GM18502 (cell line): ENCODE measurements around the gene CNTF.
A peak's percentile ranks its signal among the peaks of the same experiment; 100 is the strongest.
"Not testable (repeated sequence)": the region's sequence is repeated elsewhere in the genome, so short reads cannot be mapped to it uniquely, and the experiment has no call there.

ENCODE experiments used
- ATAC-seq: cut with Tn5 transposase; IDR thresholded peaks from one replicate; pipeline ENCODE4 v1.9.1; 2021; ENCODE audit warnings: mild to moderate bottlenecking; ENCODE audit not compliant: unreplicated experiment, poor library complexity

The CNTF gene, protein sequence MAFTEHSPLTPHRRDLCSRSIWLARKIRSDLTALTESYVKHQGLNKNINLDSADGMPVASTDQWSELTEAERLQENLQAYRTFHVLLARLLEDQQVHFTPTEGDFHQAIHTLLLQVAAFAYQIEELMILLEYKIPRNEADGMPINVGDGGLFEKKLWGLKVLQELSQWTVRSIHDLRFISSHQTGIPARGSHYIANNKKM

DNA sequence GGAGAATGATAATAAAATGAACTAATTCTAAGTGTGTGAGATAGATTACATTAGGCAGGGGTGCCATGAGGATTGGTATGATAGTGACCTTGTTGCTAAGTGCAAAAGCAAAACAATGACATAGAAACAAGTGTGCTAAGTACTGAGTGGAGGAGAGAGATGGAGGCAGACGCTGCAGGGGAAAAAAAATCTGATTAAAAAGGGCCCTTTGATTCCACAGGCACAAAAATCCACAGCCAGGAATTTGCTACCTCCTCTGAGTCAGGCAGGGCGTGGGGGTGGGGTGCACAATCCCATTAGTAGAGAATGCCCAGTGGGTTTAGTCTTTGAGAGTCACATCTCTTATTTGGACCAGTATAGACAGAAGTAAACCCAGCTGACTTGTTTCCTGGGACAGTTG is at the start of gene CNTF:
TSS of gene CNTF (plus strand) at position 322 of the 400 bp plus-strand sequence. CDS start 88 bp downstream, outside the sequence.
- no peak for ATAC-seq

DNA sequence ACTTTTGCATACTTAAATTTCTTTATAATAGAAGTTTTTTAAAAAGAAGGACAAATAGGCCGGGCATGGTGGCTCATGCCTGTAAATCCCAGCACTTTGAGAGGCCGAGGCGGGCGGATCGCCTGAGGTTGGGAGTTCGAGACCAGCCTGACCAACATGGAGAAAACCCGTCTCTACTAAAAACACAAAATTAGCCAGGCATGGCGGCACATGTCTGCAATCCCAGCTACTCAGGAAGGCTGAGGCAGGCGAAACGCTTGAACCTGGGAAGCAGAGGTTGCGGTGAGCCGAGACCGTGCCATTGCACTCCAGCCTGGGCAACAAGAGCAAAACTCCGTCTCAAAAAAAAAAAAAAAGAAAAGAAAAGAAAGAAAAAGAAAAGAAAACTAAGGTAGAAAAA is 49.6 kb upstream of the CNTF start:
- ATAC-seq = not testable (repeated sequence)

DNA sequence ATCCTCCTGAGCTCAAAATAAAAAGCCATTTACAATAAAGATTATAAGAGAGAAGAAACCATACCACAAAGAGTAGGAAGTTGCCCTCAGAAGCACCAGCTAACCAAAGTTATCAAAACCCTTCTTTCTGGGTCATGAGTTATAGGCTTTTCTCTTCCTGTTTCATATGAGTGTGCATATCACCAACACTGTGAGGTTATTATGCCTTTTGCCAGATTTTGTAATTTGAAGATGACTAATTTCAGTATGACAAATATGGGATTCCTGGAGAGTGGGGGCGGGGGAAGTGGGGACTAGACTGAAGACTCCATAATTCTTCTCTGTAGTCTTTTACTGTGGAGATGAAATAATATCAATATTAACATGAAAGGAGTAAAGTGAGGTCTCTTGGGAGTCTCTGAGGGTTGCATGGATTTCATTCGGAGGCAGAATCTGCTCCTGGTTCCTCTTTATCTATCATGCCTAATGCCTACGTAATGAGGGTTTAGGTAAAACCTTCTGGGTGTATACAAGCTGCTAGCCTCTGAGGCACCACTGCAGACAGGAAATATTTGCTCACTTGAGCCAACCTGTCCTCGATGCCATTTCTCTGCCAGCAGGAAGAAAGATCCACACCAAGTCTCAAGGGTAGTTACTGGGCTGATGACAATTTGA is 48.9 kb upstream of the CNTF start:
- peak; percentile 38 for ATAC-seq

DNA sequence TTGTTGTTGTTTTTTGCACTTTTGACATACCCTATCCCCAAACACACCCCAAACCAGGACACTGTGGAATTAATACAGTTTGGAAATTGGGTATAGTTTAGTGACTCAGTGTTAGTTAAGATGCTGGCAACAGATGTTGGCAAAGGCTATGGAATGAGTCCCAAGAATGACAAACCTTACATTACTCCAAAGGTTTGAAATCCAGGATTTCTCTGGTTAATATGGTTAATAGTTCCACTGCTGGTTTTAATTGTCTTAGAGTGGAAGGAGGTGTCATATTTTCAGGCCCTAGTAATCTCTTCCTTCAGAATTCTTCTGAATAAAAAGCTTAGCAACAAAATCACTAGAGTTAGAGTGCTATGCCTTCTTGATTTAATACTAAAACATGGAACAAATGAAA is 47.6 kb upstream of the CNTF start:
- ATAC-seq = no peak

DNA sequence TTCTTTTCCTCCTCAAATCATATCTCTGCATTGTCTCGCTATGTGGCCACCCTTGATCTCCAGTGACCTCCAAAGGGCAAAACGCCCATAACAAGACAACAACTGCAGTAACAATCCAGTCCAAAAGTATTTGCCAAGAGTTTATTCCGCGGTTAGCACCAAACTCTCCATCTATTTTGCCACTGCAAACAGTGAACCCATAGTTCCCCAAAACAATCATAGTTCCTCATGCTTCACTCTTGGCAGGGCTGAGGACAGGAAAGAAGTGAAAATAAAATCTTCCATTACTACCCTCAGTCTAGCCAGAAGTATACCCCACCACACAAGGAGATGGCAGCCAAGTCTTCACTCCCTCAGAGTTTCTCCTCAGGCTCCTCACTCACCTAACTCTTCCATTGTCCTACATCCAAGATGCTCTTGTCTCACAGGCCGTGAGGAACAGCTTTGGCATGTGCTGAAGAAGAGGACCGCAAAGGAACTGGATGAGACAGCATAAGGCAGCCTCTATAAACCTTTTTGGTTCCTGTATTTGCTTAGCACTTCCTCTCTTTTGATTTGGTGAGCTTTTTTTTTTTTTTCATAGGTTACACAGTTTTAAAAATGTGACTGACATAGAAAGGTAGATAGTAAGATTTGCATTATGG is 47.0 kb upstream of the CNTF start, which contains the start of gene LPXN:
TSS of gene LPXN (minus strand) at position 480 of the 644 bp plus-strand sequence. CDS start at position 396, 84 bp downstream.
- no peak for ATAC-seq

DNA sequence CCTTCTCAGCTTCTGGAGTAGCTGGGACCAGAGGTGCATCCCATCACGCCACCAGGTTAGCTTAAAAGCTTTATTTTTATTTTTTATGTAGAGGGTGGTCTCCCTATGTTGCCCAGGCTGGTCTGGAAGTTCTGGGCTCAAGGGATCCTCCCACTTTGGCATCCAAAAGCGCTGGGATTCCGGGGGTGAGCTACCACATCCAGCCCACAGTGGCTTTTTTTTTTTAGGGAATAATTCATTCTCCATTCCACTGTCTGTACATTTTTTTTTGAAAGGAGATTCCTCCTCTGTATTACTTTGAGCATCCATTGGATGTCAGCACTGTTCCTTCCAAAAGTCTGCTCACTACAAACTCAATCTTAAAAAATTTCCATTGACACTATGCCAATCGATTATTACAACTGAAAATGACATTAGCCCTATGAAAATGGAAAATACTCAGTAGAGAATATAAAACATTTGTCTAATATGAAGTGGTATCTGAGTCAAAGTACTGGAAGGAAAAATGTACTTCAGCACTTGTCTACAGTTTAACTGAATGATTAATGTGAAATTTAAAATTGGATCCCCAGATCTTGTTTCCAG is 45.5 kb upstream of the CNTF start:
- ATAC-seq = no peak

DNA sequence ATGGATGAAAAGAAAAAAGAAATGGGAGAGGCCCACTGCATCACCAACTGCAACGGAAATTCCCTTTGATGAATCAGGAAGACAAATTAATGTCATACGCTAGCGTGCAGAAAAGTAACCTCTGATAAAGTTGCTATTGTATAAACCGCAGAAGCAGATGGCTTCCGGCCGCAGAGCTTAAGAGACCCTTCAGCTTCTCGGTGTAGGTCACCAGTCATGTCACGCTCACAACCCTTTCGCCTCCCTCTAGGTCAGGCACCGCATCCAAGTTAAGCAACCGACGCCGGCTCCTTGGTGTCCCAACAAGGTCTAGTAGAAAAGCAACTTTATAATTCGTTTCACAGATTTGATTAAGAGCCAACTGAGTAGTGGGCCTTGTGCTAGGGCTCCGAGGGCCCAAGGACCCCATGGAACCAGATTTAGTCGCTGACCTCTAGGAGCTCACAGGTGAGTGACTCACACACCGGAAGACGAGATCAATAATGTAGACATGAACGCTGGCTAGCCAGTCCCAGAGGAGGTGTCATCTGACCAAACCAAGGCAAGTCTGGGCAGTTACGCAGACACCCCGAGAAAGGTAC is 44.8 kb upstream of the CNTF start:
- ATAC-seq = peak; percentile 46

DNA sequence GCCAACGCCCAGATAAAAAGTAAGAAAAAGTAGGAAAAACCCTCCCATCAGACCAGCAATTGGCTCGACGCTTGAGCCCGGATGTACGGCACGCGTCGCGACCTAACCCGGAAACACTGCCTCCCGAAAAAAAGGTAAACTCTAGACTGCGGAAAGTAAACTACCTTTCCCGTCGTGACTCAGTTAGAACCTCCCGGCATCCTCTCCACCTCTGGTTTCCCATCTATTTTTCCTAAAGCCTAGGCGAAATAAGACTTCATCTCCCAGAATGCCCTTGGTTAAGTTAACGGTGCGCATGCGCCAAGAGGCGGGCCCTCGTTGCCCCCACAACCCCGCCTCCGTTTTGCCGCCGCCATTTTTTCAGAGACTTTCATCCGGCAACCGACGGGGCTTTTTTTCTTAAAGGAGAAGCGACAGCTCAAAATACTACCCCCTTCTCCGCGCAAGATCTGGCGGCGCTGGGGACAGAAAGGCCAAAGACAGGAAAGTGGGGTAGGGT is 44.3 kb upstream of the CNTF start:
- no peak for ATAC-seq

DNA sequence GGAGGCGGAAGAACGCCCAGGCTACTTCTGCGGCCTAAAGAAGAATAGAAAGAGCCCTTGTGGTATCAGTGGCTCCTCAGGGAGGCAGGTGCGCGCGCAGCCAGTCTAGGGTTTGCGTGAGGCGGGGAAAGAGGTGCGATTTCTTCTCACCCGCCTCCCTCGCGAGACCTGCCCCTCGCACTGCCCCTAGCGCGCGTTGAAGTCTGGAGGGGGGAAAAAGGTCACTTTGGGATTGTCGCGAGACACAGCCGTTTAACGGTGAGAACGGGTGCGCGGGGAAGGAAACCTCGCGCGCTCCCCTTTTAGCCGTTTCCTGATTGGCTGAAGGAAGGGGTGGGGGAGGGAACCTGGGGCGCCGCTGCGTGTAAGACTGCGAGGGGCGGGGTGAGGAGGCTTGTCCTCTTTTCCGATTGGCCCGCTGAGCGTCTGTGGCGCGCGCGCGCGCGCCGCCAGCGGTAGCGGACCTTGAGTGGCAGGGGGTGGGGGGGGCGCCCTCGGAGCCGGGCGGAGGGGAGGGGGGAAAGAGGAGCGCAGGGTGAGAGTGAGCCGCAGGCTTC is 43.8 kb upstream of the CNTF start, which contains the start of gene ZFP91:
TSS of gene ZFP91 (plus strand) at position 429 of the 557 bp plus-strand sequence. CDS start 219 bp downstream, outside the sequence.
- peak; percentile 38 for ATAC-seq

DNA sequence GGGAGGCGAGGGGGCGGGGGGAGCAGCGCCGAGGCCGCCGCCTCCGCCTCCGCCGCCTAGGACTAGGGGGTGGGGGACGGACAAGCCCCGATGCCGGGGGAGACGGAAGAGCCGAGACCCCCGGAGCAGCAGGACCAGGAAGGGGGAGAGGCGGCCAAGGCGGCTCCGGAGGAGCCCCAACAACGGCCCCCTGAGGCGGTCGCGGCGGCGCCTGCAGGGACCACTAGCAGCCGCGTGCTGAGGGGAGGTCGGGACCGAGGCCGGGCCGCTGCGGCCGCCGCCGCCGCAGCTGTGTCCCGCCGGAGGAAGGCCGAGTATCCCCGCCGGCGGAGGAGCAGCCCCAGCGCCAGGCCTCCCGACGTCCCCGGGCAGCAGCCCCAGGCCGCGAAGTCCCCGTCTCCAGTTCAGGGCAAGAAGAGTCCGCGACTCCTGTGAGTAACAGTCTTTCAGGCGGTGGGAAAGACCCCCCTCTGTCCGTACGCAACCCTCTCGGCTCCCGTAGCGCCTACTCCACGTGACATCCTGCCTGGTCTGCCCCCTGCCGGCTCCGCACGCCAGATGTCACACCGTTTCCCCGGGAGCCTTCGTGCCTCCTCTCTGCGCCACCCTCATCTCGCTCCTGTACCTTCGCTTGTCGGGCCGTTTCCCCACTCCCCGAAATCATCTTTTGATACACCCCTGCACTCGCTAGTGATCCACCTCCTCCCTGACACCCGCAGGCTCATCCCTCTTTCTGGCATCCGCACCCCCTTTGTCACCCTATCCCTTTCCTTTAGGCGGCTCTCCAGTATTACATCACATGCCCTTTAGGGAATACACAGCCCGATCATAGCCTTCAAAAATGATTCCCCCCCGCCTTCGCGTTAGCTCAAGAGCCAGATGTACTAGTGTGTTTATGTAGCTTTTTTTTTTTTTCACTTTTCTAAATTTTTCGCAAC is 43.0 kb upstream of the CNTF start:
- ATAC-seq = peak; percentile 52

DNA sequence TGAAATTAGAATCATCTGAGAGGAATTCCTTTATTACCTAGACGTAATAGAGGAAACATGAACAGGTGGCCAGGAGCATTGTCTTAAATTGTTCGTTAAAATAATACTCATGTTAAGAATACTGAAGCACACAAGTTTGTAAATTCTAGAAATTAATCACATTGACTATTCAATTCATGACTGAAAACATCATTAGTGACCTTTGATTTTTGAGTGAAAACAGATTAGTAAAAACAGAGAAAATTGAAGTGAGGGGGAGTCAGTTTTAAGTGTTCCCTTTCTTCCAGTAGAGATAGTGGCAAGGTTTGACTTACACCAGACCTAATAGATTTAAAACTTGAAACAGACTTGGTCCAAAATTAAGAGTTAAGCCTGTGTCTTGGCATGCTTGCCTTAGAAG is 42.2 kb upstream of the CNTF start:
- no peak for ATAC-seq

DNA sequence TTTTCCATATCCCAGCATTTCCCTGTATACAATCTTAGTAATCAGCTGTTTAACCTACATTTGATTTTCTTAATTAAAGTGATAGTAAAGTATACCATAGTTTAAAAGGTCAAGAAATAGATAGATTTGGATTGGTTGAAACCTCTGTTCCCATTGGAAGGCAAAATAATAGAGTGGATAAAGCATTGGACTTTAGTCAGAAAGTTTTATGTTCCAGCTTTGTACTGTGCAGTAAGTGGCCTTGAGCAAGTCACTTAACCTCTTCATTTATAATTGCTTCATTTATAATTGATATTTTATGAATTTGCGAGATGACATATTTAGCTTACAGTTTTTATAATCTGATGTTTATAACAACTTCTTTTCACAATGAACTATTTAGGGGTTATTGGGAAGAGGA is 40.0 kb upstream of the CNTF start:
- ATAC-seq = no peak

DNA sequence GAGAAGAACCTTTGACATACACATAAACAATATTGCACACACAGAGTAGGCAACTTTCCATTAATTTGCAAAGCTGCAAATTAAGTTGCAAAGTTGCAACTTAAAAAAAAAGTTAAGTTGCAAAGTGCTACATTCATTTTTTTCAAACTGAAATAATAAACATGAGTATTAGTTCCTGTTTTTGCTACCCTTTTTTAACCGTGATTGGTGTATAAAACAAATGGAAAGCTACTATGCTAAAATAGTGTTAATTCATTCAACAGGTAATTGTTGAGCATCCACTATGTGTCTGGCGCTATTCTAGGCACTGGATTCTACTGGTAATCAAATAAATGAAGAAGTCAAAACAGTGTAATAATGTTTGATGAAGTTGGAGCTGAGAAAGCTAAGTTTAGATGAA is 35.5 kb upstream of the CNTF start:
- ATAC-seq = no peak

DNA sequence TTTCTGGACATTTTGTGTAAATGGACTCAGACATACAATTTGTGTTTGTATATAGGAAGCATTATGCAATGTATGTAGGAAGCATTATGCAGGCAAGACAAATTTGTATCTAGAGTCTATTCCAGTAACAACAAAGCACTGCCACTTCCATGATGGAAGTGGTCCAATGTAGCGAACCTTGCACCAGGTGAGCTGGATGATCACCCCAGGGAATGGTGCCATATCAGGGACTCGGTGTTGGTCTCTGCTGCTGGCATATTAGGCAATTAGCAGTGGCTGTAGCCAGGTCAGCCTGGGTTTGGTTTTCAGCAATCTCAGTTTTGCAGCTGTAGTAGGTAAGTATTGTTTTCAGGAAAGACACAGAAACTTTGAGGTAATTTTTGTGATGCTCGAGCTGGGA is 30.8 kb upstream of the CNTF start:
- ATAC-seq = no peak

DNA sequence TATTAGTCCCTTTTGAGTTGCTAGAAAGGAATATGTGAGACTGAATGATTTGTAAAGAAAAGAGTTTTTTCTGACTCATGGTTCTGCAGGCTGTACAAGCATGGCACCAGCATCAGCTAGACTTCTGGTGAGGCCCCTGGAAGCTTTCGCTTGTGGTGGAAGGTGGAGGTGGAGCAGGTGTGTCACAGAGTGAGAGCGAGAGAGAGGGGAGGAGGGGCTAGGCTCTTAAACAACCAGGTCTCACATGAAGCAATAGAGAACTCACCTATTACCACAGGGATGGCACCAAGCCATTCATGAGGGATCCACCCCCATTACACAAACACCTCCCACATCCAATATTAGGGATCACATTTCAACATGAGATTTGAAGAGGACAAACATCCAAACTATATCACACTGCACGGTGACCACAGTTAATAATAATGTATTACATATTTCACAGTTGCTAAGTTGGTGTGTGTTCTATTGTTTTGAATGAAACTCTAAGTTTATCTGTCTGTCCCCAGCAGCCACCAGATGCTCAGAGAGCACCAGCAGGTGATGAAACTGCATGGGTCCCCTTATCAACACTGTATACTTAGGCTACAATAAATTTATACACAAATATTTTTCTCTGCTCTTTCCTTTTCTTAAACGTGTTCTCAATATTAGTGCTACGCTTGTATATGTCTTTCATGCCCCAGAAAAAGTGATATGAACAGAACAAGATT is 29.5 kb upstream of the CNTF start:
- ATAC-seq = no peak

DNA sequence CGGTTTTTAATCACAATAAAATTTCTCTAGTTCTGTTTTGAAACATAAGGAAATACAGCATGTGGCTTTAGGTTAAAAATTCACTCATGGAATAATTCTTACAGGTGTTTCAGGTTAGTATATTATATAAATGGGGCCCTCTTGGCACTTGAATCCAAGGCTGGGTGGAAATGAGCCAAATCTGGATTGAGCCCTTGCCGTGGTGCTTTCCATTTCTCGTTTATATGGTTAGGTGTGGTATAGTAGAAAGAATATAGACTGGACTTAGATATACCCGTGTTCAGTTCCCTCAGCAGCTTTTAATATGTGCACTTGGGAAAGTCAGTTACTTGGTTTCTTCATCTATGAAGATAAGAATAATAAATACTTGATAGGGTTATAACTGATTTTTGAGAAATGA is 27.6 kb upstream of the CNTF start:
- ATAC-seq = no peak

DNA sequence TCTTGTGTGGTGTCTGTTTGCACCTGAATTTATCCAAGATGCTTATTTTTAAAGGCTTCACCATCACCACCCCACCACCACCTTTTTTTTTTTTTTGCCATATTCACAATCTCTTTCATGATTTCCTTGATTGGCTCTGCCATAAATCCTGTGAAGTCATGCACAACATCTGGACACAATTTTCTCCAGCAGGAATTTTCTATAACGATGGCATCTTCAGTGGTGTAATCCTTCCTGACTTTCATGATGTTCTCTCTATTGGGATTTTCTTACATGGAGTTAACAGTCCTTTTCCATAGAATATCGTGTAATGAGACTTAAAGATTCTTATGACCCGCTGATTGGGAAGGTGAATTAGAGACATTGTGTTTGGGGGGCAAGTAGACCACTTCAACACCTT is 25.8 kb upstream of the CNTF start:
- ATAC-seq = no peak

DNA sequence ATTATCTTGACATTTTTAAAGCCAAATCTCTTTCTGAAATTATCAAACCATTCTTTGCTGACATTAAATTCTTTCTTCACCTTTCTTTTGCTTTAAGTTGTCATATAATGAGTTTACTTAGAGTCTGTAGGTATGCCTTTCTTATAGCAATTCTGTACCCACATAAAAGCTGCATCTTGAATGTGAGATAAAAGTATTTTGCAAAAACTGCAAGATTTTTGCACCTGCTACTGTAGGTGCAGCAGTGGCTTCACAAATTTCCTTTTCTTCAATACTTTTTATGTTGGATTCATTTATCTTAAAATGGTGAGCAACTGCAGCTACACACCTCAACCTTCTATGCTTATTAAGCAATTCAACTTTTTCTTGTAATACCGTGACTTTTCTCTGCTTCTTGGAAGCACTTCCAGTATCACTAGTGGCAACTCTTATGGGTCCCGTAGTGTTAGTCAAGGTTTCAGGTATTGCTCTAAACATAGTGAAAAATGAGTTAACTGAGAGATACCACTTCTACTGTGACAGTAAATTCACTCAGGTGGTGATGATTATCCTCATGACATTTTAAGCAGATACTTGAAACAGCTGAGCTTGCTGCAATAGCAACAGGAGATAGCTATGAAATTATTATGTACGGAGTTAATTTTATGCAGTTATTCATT is 24.9 kb upstream of the CNTF start:
- ATAC-seq = no peak
